Suprapubic skin (tissue), 4 donors: ENCODE data around the gene PARD3B. TPM values are rescaled to one million over a fixed set of nuclear protein-coding genes. Genes with fewer than 3 reads are reported as not detected.

ENCODE experiments used
- DNase-seq, 2 donors: peaks; one replicate each; pipeline ENCODE4 v3.0.0-alpha.2; 2019; ENCODE audit warnings: low spot score in 2 of 2
- H3K27ac ChIP-seq: fragments of 200-600 bp; sonication (generic); one replicate; pipeline ENCODE4 v1.5.1; 2019
- H3K27me3 ChIP-seq: fragments of 200-600 bp; sonication (generic); one replicate; pipeline ENCODE4 v1.5.1; 2019
- H3K36me3 ChIP-seq: fragments of 200-600 bp; sonication (generic); one replicate; pipeline ENCODE4 v1.5.1; 2019
- H3K4me1 ChIP-seq: fragments of 200-600 bp; sonication (generic); one replicate; pipeline ENCODE4 v1.5.1; 2019
- H3K4me3 ChIP-seq: fragments of 200-600 bp; sonication (generic); one replicate; pipeline ENCODE4 v1.5.1; 2019; ENCODE audit warnings: mild to moderate bottlenecking
- H3K9me3 ChIP-seq: fragments of 200-600 bp; sonication (generic); one replicate; pipeline ENCODE4 v1.5.1; 2019
- EP300 ChIP-seq: sonication (generic); formaldehyde crosslinking; IDR thresholded peaks from one replicate; pipeline ENCODE4 v1.6.1; 2017; ENCODE audit warnings: antibody characterized with exemption
- POLR2A ChIP-seq, 2 donors: fragments of 450-650 bp; IDR thresholded peaks; one replicate each; pipeline ENCODE4 v1.6.1; 2017; ENCODE audit warnings: antibody characterized with exemption in 2 of 2, mild to moderate bottlenecking in 2 of 2, moderate library complexity in 2 of 2
- POLR2AphosphoS5 ChIP-seq, 3 donors: sonication (generic); formaldehyde crosslinking; IDR thresholded peaks; one replicate each; pipeline ENCODE4 v1.6.1; 2017; ENCODE audit warnings: antibody characterized with exemption in 3 of 3
- WGBS: methylation state at CpG from one replicate; pipeline ENCODE4 v1.1.5; 2018; 5-methylcytosine and 5-hydroxymethylcytosine counted together
- total RNA-seq, 4 donors: library from RNA; depleted of rRNA; stranded (reverse); fragments of >200 nt; gene quantifications; one replicate each; pipeline ENCODE4 v1.1.0, GENCODE V29; 2016
- TF ChIP-seq, protein P1 (sequence below), 2 donors: fragments of 200-600 bp in 1 of 2; fragments of 450-650 bp in 1 of 2; sonication (generic) in 1 of 2; IDR thresholded peaks; one replicate each; pipeline ENCODE4 v1.5.1; 2016 to 2019; ENCODE audit warnings: antibody characterized with exemption in 2 of 2, mild to moderate bottlenecking in 1 of 2, moderate library complexity in 1 of 2

Gene PARD3B
- total RNA-seq, 4 donors from 2014 or later = 12.5 to 18.9 (median 15.5) TPM

DNA sequence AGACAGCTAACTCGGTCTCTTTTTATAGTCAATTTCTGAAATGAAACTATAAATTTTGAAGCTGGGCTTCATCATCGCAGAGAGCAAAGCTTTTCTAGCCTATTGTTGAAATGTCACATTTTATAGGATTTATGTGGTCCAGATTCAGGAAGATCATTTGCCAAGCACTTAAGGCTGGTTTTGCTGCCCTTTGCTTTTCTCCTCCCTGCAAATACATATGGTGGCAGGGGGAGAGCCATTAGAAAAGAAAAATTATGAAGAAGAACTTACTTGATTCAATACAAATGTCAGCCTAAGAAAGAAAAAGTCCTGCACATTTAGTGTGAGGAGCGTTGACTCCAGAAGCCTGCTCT, 930.1 kb downstream of the PARD3B start:
- no peaks in the 10 kb centered on the region for H3K36me3 ChIP-seq

DNA sequence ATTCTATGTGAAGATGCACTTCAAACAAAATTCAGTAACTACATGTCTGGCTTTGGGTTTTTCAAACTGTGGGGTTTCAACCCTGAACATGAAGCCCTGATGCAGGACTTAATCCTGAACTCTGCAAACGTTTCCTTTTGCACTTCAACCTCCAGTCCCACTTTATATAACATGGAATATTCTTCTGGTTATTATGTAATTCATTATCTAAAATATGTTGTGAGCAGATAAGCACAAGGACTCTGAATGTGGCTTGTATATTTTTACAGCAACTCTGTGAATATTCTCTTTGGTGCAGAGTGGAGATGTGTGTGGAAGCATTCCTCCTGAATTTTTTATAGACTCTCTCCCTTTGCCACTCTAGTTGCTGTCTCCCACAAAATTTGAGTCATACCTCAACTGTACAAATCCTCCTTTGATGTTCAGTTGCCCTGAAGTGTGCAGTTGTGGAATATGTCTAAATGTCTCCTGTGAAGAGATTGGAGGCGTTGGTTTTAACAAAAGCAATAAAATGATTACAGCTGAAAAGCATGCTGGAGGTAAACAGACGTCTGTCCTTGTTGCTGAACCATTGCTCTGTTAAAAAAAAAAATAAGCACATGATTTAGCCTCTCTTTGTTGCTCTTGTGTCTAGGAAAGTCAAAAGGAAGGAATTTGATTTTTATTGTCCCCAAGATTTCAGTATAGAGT, 931.9 kb downstream of the PARD3B start:
- no peak overlapping the region for H3K27ac ChIP-seq
- no peak overlapping the region for H3K4me3 ChIP-seq
- DNase-seq = no peak
- no peaks in the 10 kb centered on the region for H3K9me3 ChIP-seq
- TF ChIP-seq, protein P1, sequence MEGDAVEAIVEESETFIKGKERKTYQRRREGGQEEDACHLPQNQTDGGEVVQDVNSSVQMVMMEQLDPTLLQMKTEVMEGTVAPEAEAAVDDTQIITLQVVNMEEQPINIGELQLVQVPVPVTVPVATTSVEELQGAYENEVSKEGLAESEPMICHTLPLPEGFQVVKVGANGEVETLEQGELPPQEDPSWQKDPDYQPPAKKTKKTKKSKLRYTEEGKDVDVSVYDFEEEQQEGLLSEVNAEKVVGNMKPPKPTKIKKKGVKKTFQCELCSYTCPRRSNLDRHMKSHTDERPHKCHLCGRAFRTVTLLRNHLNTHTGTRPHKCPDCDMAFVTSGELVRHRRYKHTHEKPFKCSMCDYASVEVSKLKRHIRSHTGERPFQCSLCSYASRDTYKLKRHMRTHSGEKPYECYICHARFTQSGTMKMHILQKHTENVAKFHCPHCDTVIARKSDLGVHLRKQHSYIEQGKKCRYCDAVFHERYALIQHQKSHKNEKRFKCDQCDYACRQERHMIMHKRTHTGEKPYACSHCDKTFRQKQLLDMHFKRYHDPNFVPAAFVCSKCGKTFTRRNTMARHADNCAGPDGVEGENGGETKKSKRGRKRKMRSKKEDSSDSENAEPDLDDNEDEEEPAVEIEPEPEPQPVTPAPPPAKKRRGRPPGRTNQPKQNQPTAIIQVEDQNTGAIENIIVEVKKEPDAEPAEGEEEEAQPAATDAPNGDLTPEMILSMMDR (IDR thresholded peaks at IDR 0.05) = no peak
- TF ChIP-seq EP300 = no peak
- no peak for TF ChIP-seq POLR2A (IDR thresholded peaks at IDR 0.05)
- no peak for TF ChIP-seq POLR2AphosphoS5 (IDR thresholded peaks at IDR 0.05)
- H3K4me1 ChIP-seq = no peaks in the 10 kb centered on the region
- H3K27me3 ChIP-seq = no peaks in the 10 kb centered on the region
- WGBS = 83% methylated on average over 3 of the region's 3 CpGs
- no peaks in the 10 kb centered on the region for H3K36me3 ChIP-seq

More for the DNA sequence above, 930.1 kb downstream of the PARD3B start:
- no peaks in the 10 kb centered on the region for H3K9me3 ChIP-seq
- no peak overlapping the region for H3K27ac ChIP-seq
- no peaks in the 10 kb centered on the region for H3K27me3 ChIP-seq
- TF ChIP-seq, protein P1 (IDR thresholded peaks at IDR 0.05) = no peak
- no peak for TF ChIP-seq POLR2A (IDR thresholded peaks at IDR 0.05)
- no peak for TF ChIP-seq POLR2AphosphoS5 (IDR thresholded peaks at IDR 0.05)
- no peak for TF ChIP-seq EP300
- DNase-seq = no peak
- WGBS = 85% methylated on average over 3 of the region's 3 CpGs
- no peaks in the 10 kb centered on the region for H3K4me1 ChIP-seq
- H3K4me3 ChIP-seq = no peak overlapping the region

DNA sequence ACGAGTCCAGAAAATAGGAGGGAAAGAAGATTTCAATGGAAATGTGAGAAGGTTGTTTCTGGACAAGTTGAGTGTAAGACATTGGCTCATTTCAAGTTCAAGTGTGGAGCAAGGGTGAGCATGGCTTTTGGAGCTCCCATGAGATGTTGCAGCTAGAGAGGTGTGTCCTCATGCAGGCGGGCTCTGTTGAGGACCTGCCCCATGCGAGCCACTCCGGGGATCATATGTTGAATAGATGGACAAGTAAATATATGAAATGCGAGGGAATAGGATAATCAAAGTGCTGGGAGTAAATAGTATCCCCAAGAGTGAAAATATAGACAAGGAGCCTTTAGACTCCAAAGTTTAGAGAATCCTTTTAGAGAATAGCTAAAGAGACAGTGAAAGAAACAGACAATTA, 936.6 kb downstream of the PARD3B start:
- no peak overlapping the region for H3K27ac ChIP-seq
- H3K4me3 ChIP-seq = no peak overlapping the region
- H3K4me1 ChIP-seq = no peaks in the 10 kb centered on the region
- H3K27me3 ChIP-seq = no peaks in the 10 kb centered on the region
- WGBS = 93% methylated on average over 5 of the region's 5 CpGs
- TF ChIP-seq EP300 (no peak), POLR2A (IDR thresholded peaks at IDR 0.05) (no peak), POLR2AphosphoS5 (IDR thresholded peaks at IDR 0.05) (no peak)
- TF ChIP-seq, protein P1 (IDR thresholded peaks at IDR 0.05) = no peak
- H3K36me3 ChIP-seq = no peaks in the 10 kb centered on the region
- no peak for DNase-seq
- no peaks in the 10 kb centered on the region for H3K9me3 ChIP-seq

DNA sequence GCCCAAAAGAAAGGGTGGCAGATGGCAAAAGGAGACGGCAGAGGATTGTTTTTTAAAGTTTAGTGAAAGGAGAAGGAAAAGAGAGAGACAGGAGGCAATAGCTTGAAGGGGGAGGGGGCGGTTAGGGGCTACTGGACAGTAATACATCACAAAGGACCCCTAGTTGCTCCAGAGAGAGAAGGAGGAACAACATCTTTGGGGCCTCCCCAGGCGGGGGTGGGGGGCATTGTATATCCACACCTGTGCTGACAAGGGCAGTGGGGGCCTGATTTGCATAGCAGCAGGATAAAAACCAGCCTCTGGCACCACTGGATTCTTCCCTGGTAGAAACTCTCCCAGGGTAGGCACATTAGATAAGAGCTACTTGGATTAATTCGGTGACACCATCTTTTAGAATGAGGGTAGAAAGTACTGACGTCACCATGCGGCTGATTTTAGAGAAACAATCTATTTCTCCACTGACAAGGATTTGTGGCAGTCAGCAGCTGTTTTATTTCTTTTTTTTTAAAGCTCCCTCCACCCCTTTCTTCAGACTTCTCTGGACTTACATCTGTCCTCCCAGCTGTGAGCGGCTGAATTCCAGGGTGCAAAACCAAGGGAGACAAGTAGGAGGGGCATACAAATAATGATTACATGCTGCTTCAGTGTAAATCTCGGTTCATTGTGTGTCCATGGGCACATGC, 937.3 kb downstream of the PARD3B start:
- TF ChIP-seq, protein P1 (IDR thresholded peaks at IDR 0.05) = no peak
- TF ChIP-seq EP300 (no peak), POLR2AphosphoS5 (IDR thresholded peaks at IDR 0.05) (no peak), POLR2A (IDR thresholded peaks at IDR 0.05) (no peak)
- no peak overlapping the region for H3K27ac ChIP-seq
- no peaks in the 10 kb centered on the region for H3K4me1 ChIP-seq
- H3K9me3 ChIP-seq = no peaks in the 10 kb centered on the region
- no peak for DNase-seq
- no peak overlapping the region for H3K4me3 ChIP-seq
- 75% methylated on average over 8 of the region's 8 CpGs for WGBS
- no peaks in the 10 kb centered on the region for H3K27me3 ChIP-seq
- no peaks in the 10 kb centered on the region for H3K36me3 ChIP-seq

DNA sequence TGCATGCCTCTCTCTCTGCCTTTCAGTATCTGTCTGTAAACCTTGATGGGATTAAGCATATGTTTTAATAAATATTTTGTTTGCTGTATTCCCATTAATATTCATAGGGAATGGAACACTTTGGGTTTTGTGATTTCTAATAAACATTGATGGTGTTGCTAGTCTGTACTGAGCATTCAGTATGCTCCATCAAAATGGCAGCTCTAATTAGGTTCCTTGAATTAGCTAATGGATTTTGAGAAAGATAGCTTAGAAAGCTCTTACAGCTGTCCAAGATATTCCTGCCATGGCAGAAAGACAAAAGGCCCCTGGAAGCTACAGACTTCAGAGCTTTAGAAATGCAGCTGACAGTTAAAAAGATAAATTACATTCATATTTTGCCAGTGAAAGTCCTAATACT, 937.8 kb downstream of the PARD3B start:
- Histone ChIP-seq H3K9me3 (no peaks in the 10 kb centered on the region), H3K27ac (no peak overlapping the region), H3K4me1 (no peaks in the 10 kb centered on the region), H3K4me3 (no peak overlapping the region), H3K27me3 (no peaks in the 10 kb centered on the region), H3K36me3 (no peaks in the 10 kb centered on the region)
- DNase-seq = no peak
- no peak for TF ChIP-seq POLR2AphosphoS5 (IDR thresholded peaks at IDR 0.05)
- TF ChIP-seq POLR2A (IDR thresholded peaks at IDR 0.05) = no peak
- TF ChIP-seq, protein P1 (IDR thresholded peaks at IDR 0.05) = no peak
- no peak for TF ChIP-seq EP300
